ENCODE measurements around the gene SRGAP2C.
"Not testable (repeated sequence)": the region's sequence is repeated elsewhere in the genome, so short reads cannot be mapped to it uniquely, and the experiment has no call there.

SRGAP2C gene

DNA sequence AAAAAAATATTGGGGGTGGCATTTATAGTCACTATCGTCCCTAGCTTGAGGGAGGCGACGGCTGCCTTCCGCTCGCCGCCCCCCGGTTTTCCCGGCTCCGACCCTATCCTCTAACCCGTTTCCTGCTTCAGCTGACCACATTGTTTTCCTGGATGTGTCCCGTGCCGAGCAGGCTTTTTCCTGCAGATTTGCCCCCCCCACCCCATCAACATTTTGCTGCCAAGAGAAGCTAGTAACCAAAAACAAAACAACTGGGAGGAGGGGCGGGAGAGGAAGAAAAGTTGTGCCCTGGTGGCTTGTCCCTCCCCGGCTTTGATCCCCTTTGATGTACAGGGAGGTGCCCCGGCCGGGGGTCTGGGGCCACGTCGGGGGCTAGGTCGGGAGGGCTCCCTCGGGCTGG, 1.4 kb downstream of the SRGAP2C start:
- DNase-seq (ENCODE audit: low read depth) = not testable (repeated sequence)

DNA sequence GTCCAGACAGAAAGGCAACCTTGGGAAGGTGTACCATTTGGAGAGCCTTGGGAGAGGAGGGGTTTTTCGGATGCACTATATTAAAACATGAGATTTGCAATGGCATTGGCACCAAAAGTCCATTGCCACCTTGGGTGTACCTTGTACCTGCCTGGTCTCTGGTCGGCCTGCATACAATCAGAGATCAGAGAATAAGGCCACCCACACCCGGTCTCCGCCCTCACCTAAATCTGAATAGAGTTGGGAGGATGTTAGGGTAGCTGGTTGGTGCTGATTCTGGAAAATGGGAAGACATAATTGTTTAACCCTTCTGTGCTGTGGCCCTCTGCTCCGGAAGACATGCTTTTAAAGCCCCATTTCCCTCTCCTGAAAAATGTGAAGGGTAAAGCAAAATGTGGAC, 3.1 kb downstream of the SRGAP2C start:
- DNase-seq (ENCODE audit: low read depth) = not testable (repeated sequence)

DNA sequence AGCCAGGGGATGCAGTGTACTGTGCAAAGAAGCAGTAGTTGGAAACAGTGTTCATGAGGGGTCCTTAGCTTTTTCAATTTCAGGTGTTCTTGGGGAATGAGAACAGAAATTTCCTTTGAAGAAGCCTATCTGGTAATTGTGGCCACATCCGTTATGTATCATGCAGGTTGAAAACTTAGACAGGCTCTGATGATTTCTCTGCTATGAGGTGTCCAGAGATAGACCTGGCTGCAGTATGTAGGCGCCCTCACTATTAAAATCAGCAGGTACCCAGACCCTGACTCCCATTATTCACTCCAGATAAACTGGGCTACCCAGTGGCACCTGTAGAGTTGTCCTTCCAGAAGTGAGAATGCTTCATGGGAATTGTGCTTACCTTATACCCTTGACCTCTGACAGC, 7.7 kb downstream of the SRGAP2C start:
- not testable (repeated sequence) for DNase-seq (ENCODE audit: low read depth)

DNA sequence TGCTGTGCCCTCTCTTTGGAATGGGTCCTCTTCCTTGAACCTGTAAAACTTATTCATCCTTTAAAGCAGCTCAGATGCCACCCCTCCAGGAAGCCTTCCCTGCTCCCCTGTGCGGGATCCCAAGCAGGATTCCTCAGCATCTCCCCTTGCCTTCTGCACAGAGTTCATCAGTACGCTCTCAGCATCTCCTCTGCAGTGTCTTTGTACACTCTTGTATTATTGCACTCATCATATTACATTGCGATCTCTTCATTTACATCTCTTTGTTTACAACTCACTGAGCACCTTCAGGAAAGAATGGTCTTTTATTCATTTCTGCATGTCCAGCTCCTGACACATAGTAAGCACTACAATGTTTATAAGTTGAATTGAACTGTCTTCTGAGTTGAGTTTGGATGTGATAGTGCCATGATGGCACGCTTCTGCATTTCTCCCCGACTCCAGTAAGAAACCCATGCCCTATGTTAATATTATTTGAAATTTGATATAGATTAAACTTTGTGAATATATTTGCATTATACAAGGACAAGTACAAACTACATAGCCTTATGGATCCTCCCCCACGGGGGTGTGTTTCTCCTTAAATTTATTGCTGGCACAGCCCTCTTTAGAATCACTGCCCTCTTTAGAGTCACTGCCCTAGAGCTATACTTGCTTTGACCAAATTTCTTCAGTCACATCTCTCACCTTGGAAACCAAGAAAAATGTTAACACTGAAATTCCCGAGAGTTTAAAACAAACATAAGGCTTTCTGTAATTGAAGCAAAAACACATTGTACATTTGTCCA, 12.5 kb downstream of the SRGAP2C start:
- not testable (repeated sequence) for DNase-seq (ENCODE audit: low read depth)

DNA sequence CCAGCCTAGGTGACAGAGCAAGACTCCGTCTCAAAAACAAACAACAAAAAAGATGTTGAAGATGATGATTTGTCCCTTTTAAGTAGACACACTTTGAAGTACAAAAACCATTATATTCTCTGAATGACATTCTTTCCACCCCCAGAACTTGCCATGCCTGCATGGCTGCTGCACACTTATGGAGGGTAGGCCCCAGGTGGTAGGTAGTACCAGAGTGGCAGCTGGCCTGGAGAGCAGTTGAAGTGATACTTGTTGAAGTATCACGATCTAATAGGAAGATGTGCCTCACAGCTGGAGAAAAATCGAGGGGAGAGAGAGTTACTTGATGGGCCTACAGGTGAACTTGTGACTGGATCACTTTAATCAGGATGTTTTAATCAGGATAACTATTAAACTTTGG, 15.0 kb downstream of the SRGAP2C start:
- DNase-seq (ENCODE audit: low read depth) = not testable (repeated sequence)

DNA sequence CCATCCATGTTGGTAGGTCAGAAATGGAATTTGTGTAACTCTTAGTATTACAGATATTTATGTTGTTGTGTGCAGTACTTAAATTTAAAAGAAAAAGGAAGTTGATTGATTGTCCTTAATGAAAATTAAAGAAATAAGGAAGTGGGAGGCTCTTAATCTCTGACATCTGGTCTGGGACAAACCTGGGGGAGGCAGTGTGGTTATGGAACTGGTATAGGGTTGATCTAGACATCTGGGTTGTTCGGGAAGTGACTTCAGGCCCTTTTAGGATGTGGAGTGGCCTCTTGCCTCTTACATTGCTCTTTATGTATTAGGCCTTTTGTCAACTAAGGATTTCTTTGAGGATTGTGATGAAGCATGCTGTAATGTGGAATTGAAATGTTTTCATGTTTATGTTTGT, 15.5 kb downstream of the SRGAP2C start:
- not testable (repeated sequence) for DNase-seq (ENCODE audit: low read depth)

DNA sequence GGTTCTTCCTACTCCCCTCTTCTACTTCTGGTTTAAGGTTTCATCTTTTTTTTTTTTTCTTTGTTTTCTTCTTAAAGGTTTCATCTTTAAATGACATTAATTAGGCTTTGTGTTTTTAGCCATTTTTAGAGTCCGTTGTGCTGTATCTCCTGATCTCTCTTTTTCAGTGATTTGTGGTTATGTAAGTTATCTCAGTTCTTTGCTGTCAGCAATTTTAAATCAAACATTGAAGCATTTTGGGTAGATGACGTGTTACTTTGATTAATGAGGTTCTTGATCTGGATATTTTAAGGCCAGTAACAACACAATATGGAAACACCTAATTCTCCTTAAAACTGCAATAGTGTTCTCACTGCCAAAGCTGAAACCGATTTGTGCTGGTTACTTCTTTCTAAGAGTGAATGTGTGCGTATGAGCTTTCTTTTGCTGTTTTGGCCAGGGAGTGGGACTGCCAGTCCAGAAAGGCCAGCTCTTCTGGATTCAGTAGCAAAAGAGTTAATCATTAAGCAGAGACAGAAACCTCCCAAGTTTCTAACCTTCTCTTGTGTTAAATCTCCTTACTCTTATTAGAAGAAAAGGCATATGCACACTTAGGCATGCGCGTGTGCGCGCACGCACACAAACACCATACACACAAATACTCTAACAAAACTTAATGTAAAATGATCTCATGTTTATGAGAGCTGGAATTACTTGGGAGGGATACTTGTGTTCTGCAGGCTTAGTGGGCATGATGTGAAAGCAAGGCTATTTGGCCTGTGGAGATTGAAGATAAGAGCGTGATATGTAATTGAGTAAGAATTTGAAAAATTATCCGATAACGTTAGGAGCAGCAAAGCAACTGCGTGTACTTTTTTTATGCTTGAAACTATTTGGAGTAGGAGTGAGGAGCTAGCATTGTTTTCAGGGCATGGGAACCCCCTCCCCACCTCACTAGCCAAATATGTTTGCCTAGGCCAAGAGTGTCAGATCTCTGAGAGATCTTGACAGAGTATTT, 16.5 kb downstream of the SRGAP2C start:
- not testable (repeated sequence) for DNase-seq (ENCODE audit: low read depth)

GRCh38 chr1:121202986-121203385, 18.2 kb downstream of the SRGAP2C start:
- not testable (repeated sequence) for DNase-seq (ENCODE audit: low read depth)

DNA sequence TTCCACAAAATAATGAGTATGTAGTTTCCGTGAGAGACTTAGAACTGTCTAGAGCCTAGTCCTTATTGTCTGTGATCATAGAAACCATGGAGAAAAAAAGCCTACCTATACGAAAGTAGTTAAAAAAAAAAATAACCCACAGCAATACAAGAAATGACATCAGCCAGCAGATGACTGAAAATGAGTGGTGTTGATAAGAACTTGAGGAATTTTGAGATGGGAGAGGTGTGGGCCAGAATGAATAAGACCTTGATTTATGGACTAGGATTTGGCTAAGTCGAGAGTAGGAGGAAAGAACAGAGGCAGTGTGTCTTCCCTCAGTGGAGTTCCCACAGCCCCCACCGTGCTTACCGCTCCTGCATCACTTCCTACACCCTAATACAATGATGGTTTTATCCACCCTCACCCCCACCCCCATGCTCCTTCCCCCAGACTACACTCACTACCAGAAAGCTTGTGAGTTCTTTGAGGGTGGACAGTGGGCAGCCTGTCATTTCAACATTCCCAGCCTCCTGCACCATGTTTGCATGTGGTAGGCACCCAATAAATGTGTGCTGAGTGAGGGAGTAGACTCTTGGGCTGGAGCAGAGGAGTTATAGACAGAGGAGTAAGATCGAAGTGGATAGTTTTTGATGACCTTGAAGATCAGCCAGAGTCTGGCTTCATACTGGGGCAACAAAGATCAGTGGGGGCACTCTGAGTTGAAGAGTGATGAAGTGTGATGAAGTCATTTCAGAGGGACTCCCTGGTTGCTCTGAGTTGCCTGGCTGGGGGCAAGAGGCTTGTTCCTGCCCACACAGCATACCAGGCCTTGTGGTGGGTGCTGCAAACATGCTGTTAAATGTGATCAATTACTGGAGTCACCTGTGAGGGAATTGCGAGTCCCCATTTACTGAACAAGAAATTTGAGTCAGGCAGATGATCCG, 21.3 kb downstream of the SRGAP2C start:
- DNase-seq (ENCODE audit: low read depth) = not testable (repeated sequence)

GRCh38 chr1:121207328-121207727, 22.6 kb downstream of the SRGAP2C start:
- DNase-seq (ENCODE audit: low read depth) = not testable (repeated sequence)

DNA sequence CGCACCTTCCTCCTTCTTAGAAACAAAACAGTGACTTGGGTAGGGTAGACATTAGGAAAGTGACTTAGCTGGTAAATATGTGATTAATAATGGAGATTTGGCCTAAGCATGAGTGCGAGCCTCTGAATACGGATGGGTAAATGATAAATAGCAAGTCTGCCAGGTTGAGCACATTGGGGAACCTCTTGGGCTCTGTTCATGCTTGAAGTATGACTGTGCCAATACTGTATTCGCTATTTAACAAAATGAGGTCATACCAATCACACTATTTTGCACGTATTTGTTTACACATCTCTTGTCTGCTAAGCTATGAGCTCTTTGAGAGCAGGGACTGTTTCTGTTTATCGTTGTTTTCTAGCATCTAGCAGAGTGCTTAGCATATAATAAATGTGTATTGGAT, 23.6 kb downstream of the SRGAP2C start:
- DNase-seq (ENCODE audit: low read depth) = not testable (repeated sequence)

GRCh38 chr1:121210778-121211177, 26.0 kb downstream of the SRGAP2C start:
- DNase-seq (ENCODE audit: low read depth) = not testable (repeated sequence)

DNA sequence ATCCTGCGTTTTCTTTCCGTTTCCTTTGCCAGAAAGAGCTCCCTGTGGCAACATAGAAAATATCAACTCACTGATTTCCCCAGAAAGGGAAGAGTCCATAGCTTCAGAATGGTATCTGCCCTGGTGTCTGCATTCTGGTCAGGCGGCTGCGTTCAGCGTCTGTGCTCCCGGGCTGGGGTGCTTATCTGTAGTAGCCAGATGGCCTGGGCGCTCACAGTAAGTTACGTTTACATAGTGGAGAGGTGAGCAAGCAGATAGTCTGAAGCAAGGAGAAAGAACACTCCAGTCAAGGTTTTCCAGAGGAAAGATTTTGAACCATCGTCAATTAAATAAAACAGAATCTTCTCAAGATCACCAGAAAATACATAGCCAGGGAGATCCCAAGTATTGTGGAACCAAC, 28.7 kb downstream of the SRGAP2C start:
- DNase-seq (ENCODE audit: low read depth) = not testable (repeated sequence)

GRCh38 chr1:121214544-121215156, 29.9 kb downstream of the SRGAP2C start:
- DNase-seq (ENCODE audit: low read depth) = not testable (repeated sequence)

- DNase-seq (ENCODE audit: low read depth) = not testable (repeated sequence)
These were observed 31.1 kb downstream of the SRGAP2C start for GRCh38 chr1:121215699-121216417.

DNA sequence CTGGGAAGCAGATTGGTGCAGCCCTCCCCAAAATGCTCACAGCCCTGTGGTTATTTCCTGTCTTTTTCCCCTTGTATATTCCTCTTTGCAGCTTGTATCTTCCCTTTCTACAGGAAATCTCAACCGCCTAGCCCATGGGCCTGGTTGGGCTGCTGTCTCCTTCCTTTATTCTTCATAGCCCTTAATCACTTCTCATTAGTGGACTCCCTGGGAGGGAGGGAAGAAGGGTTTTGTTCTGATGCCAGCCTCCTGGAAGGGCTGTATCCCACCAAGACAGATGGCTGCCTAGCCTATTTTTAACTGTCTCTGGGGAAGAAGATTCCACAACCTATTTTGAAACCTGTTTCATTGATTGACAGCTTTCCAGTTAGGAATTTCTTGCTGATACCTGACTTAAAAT, 31.9 kb downstream of the SRGAP2C start:
- DNase-seq (ENCODE audit: low read depth) = not testable (repeated sequence)

- not testable (repeated sequence) for DNase-seq (ENCODE audit: low read depth)
These were observed 37.0 kb downstream of the SRGAP2C start for GRCh38 chr1:121221770-121222169.

GRCh38 chr1:121224714-121225113, 39.9 kb downstream of the SRGAP2C start:
- DNase-seq (ENCODE audit: low read depth) = not testable (repeated sequence)

DNA sequence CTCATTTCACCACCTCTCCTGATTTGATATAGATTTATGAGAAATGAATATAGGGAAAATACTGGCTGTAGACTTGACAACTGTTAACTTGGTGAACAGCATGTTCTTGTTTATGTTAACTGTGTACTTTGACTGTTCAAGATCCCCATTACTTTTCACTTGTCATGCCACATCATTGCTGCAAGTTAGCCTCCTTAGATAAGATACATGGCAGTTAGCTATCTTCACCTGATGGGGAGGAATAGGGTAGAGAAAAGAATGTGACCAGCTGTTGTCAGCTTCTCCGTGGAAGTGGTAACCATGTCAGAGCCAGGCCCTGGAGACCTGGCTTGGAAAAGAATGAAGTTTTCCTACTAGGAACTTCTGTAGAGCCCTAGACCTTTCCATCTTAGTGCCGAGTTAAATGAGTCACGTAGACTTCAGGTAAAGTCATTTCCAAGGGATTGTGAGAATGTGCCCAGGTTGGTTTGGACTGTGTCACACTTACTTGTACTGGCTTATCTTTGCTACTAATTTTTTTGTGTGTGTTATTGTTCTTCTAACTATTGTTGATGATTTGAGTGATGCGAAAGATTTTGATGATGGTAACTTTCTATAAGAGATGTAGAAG, 41.6 kb downstream of the SRGAP2C start:
- not testable (repeated sequence) for DNase-seq (ENCODE audit: low read depth)

DNA sequence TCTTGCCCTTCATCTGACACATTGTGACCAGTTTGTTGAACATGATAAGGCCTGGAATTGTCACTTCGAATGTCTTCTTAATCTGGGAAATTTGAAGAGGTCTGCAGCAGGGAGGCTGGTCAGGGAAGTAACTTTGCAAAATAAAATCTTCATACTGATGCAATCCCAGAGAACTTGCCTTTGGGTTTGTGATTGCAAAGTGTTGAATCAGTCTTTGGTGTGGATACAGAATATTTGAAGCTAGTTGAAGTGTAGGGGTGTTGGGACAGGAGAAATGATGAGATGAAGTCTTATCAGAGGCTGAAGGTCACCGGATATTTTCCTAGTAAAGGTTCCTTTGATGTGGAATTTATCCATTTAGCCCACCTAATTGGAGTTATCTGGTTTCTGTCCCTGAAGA, 42.1 kb downstream of the SRGAP2C start:
- not testable (repeated sequence) for DNase-seq (ENCODE audit: low read depth)

Data from stimulated activated CD8-positive, alpha-beta memory T cell treated with anti-CD3 and anti-CD28 coated beads, Interleukin-4, amount 100 ng/mL, for 24 hours (primary cell).